ENCODE measurements around the gene MTAP.

DNA sequence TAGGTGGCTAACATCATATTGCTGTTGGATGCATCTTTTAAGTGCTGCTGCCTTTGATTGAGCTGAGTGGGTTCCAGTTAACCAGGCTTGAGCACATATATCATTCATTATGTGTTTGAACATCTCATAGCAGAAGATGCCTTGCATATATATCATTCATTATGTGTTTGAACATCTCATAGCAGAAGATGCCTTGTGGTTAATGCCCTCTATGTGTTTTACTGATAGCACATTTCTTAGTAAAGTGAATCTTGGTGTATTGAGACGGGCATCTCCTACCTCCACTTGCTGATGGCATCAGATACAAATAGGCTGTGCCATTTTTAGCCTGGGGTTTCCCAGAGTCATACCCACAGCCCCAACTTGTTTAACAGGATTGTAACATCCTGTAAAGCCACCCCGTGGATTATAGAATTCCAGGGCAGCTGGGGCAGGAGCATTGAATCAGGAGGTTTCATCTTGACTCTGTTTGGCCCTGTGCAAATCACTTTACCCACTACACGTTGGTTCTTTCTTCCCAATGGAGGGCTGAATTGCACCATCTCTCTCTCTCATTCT is 26.5 kb downstream of the MTAP start:
- TF ChIP-seq, protein P1, sequence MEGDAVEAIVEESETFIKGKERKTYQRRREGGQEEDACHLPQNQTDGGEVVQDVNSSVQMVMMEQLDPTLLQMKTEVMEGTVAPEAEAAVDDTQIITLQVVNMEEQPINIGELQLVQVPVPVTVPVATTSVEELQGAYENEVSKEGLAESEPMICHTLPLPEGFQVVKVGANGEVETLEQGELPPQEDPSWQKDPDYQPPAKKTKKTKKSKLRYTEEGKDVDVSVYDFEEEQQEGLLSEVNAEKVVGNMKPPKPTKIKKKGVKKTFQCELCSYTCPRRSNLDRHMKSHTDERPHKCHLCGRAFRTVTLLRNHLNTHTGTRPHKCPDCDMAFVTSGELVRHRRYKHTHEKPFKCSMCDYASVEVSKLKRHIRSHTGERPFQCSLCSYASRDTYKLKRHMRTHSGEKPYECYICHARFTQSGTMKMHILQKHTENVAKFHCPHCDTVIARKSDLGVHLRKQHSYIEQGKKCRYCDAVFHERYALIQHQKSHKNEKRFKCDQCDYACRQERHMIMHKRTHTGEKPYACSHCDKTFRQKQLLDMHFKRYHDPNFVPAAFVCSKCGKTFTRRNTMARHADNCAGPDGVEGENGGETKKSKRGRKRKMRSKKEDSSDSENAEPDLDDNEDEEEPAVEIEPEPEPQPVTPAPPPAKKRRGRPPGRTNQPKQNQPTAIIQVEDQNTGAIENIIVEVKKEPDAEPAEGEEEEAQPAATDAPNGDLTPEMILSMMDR (conservative IDR thresholded peaks at IDR 0.05), result no peak
- no peak for TF ChIP-seq ZFX (IDR thresholded peaks at IDR 0.05)
